HG03558 (cell line): ENCODE data around the gene CFD.
"Not testable (repeated sequence)": the region's sequence is repeated elsewhere in the genome, so short reads cannot be mapped to it uniquely, and the experiment has no call there.

ENCODE experiments used
- ATAC-seq: cut with Tn5 transposase; IDR thresholded peaks from one replicate; pipeline ENCODE4 v1.9.1; 2021; ENCODE audit warnings: moderate number of reproducible peaks; ENCODE audit not compliant: unreplicated experiment; ENCODE audit errors: extremely low read depth

CFD gene

GRCh38 chr19:824885-825284 lies 34.6 kb upstream of the CFD start:
- ATAC-seq, result no peak

DNA sequence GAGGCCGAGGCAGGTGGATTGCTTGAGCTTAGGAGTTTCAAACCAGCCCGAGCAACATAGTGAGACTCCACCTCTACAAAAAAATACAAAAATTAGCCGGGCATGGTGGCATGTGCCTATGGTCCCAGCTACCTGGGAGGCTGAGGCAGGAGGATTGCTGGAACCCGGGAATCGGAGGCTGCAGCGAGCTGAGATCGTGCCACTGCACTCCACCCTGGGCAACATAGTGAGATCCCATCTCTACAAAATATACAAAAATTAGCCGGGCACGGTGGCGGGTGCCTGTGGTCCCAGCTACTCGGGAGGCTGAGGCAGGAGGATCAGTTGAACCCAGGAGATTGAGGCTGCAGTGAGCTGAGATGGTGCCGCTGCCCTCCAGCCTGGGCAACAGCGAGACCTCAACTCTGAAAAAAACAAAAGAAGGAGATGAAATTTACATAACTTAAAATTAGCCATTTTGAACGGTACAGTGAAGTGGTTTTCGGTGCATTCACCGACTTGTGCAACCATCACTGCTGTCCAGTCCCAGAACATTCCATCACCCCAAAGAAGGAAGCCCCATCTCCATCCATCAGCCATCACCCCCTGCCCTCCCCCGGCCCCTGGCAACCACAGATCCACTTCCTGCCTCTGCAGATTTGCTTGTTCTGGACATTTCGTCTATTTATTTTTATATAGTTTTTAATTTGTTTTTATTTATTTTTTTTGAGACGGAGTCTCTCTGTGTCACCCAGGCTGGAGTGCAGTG lies 33.4 kb upstream of the CFD start:
- ATAC-seq, result no peak

DNA sequence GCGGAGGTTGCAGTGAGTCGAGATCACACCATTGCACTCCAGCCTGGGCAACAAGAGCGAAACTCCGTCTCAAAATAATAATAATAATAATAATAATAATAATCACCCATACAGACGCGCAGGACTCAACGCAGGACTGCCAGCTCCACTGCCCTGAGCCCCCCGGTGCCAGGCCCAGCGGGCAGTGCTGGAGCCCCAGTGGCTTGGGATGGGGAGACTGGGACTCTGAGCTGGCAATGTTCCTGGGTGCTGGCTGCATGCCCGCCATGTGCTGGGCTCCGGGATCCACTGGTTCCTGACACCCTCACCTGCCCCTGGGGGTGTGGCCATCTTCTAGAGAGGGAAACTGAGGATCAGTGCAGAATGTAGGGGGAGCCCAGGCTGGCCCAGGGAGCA lies 32.2 kb upstream of the CFD start:
- no peak for ATAC-seq

GRCh38 chr19:827710-828321 lies 31.6 kb upstream of the CFD start, which contains the start of gene AZU1:
Gene AZU1 (plus strand): TSS chr19:827837. CDS start chr19:827847, 10 bp downstream.
- no peak for ATAC-seq

- ATAC-seq, result no peak
Measured at GRCh38 chr19:829129-829758, 30.2 kb upstream of the CFD start.

DNA sequence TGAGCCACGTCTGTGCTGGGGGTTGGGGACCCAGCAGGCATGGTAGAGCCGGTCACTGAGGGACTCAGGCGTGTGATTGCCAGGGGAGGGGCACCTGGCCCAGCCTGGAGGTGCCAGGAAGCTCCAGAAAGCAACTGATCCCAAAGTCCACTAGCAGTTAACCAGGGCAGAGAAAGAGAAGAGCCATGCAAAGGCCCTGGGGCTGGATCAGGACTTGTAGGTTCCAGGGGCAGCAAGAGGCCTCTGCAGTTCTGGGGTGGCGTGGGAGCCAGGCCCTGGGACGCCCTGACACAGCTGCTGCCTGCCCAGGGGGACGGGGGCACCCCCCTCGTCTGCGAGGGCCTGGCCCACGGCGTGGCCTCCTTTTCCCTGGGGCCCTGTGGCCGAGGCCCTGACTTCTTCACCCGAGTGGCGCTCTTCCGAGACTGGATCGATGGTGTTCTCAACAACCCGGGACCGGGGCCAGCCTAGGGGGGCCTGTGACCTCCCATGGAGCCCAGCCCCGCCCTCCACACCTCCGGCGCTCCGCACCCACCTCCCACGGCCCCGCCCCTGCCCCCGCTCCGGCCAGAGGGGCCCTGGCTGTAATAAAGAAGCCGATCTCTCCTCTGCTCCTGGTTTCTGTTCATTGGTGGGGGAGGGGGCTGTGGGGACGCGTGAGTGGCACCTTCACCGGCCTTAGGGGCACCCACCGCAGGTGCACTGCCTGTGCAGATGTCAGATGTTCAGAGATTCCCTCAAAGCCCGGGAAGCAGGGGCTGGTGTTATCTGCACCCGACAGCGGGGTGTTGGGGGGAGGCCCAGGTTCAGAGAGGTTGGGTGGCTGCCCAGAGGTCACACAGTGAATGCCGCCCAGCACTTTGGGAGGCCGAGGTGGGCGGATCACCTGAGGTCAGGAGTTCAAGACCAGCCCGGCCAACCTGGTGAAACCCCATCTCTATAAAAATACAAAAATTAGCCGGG lies 27.8 kb upstream of the CFD start:
- no peak for ATAC-seq

- no peak for ATAC-seq
Measured at GRCh38 chr19:834216-834615, 25.2 kb upstream of the CFD start.

GRCh38 chr19:835210-835810 lies 24.2 kb upstream of the CFD start:
- no peak for ATAC-seq

- ATAC-seq, result no peak
Measured at GRCh38 chr19:840519-841206, 18.8 kb upstream of the CFD start, which contains the start of gene PRTN3. Gene PRTN3 (plus strand): TSS chr19:840999. CDS start chr19:841009, 10 bp downstream.

DNA sequence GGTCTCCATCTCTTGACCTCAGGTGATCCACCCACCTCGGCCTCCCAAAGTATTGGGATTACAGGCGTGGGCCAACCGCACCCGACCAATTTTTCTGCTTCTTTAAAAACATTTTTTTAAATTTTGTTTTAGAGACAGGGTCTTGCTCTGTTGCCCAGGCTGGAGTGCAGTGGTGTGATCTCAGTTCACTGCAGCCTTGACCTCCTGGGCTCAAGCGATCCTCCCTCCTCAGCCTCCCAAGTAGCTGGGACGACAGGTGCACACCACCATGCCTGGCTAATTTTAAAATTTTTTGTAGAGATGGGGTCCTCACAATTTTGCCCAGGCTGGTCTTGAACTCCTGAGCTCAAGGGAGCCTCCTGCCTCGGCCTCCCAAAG lies 16.7 kb upstream of the CFD start:
- not testable (repeated sequence) for ATAC-seq

DNA sequence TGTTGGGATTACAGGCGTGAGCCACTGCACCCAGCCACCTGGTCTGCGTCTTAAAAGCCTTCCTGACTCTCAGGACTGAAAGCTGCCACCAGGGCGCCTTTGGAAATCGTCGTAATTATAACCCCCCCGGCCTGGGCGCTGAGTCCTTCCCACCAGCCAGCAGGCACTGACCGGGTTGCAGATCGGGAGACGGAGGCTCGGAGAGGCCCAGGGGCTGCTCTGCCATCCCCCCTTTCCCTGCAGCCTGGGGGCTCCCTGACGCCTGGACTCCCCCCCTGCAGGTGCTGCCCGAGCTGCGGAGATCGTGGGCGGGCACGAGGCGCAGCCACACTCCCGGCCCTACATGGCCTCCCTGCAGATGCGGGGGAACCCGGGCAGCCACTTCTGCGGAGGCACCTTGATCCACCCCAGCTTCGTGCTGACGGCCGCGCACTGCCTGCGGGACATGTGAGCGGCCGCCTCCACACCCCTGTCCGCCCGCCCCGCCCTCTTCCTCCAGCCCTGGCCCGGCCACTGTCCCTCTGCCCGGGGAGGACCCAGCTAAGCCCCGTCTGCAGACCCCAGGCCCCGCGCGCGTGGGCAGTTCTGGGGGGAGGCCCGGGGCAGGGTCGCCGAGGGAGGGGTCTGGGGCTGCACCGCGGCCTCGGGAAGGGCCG lies 16.2 kb upstream of the CFD start:
- no peak for ATAC-seq

GRCh38 chr19:843836-844545 lies 15.5 kb upstream of the CFD start:
- ATAC-seq, result no peak

- no peak for ATAC-seq
Measured at GRCh38 chr19:844546-844971, 14.9 kb upstream of the CFD start.

GRCh38 chr19:845707-846521 lies 13.6 kb upstream of the CFD start:
- no peak for ATAC-seq

- no peak for ATAC-seq
Measured at GRCh38 chr19:848386-848921, 11.0 kb upstream of the CFD start.

GRCh38 chr19:849195-849594 lies 10.3 kb upstream of the CFD start:
- ATAC-seq, result not testable (repeated sequence)
